A549 (cell line): Measurements from ENCODE around the gene TRPM4.
"Not testable (repeated sequence)": the region's sequence is repeated elsewhere in the genome, so short reads cannot be mapped to it uniquely, and the experiment has no call there.

Source experiments
- CBX2 ChIP-seq: fragments of 200-600 bp; sonication (generic); IDR thresholded peaks from 2 replicates; pipeline ENCODE4 v1.6.1; 2016; ENCODE audit warnings: low read depth, mild to moderate bottlenecking, borderline replicate concordance
- EP300 ChIP-seq, 2 experiments: fragments of >200 bp; sonication (Bioruptor Twin); formaldehyde crosslinking; IDR thresholded peaks; 2 replicates in 1 of 2; 3 replicates in 1 of 2; pipeline ENCODE4 v1.6.1; 2016 to 2017
- HMGXB4 ChIP-seq: fragments of 250-450 bp; sonication (Bioruptor Pico); IDR thresholded peaks from 2 replicates; pipeline ENCODE4 v1.5.0; 2021; ENCODE audit warnings: mild to moderate bottlenecking, moderate library complexity, borderline replicate concordance
- PHF8 ChIP-seq: fragments of 200-600 bp; sonication (generic); IDR thresholded peaks from 2 replicates; pipeline ENCODE4 v1.6.1; 2016; ENCODE audit warnings: low read depth, mild to moderate bottlenecking, antibody characterized with exemption, moderate library complexity, borderline replicate concordance
- POLR2A ChIP-seq: IDR thresholded peaks from 2 replicates; pipeline ENCODE4 v1.6.1; 2012; ENCODE audit warnings: mild to moderate bottlenecking, low read length
- USF2 ChIP-seq: fragments of 450-650 bp; IDR thresholded peaks from 2 replicates; pipeline ENCODE4 v1.6.1; 2014; ENCODE audit warnings: antibody characterized with exemption
- ZFP36 ChIP-seq: fragments of 450-650 bp; IDR thresholded peaks from 2 replicates; pipeline ENCODE4 v1.6.1; 2014; ENCODE audit warnings: borderline replicate concordance; ENCODE audit not compliant: partially characterized antibody
- TF ChIP-seq, protein P1 (sequence below): fragments of >200 bp; sonication (Bioruptor Twin); formaldehyde crosslinking; IDR thresholded peaks from 3 replicates; pipeline ENCODE4 v1.5.1; 2016
- TF ChIP-seq, protein P2 (sequence below): fragments of >200 bp; sonication (Bioruptor Twin); formaldehyde crosslinking; IDR thresholded peaks from 2 replicates; pipeline ENCODE4 v1.6.1; 2016

GRCh38 chr19:49224441-49224840 is 66.8 kb downstream of the TRPM4 start:
- TF ChIP-seq, protein P1, sequence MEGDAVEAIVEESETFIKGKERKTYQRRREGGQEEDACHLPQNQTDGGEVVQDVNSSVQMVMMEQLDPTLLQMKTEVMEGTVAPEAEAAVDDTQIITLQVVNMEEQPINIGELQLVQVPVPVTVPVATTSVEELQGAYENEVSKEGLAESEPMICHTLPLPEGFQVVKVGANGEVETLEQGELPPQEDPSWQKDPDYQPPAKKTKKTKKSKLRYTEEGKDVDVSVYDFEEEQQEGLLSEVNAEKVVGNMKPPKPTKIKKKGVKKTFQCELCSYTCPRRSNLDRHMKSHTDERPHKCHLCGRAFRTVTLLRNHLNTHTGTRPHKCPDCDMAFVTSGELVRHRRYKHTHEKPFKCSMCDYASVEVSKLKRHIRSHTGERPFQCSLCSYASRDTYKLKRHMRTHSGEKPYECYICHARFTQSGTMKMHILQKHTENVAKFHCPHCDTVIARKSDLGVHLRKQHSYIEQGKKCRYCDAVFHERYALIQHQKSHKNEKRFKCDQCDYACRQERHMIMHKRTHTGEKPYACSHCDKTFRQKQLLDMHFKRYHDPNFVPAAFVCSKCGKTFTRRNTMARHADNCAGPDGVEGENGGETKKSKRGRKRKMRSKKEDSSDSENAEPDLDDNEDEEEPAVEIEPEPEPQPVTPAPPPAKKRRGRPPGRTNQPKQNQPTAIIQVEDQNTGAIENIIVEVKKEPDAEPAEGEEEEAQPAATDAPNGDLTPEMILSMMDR, result not testable (repeated sequence)
- not testable (repeated sequence) for TF ChIP-seq PHF8; CBX2; ZFP36; EP300 (IDR thresholded peaks at IDR 0.05); HMGXB4; USF2; POLR2A
- TF ChIP-seq, protein P2, sequence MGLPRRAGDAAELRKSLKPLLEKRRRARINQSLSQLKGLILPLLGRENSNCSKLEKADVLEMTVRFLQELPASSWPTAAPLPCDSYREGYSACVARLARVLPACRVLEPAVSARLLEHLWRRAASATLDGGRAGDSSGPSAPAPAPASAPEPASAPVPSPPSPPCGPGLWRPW, result not testable (repeated sequence)
